A549 treated with AZD9567 at 1 μM for 4 hours (cell line): ENCODE measurements around the gene RGS10. TPM values are rescaled to one million over a fixed set of nuclear protein-coding genes. Genes with fewer than 3 reads are reported as not detected.

Experiments used
- total RNA-seq: library from RNA; stranded (reverse); fragments of 200-300 nt; extraction: Qiagen RNA extraction; gene quantifications from 5 replicates; pipeline ENCODE4 v1.2.3, GENCODE V29; 2022; ENCODE audit not compliant: insufficient read depth

Gene RGS10, protein sequence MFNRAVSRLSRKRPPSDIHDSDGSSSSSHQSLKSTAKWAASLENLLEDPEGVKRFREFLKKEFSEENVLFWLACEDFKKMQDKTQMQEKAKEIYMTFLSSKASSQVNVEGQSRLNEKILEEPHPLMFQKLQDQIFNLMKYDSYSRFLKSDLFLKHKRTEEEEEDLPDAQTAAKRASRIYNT
- 38.8 to 54.0 TPM (median 49.5 TPM) in 5 replicates for total RNA-seq

DNA sequence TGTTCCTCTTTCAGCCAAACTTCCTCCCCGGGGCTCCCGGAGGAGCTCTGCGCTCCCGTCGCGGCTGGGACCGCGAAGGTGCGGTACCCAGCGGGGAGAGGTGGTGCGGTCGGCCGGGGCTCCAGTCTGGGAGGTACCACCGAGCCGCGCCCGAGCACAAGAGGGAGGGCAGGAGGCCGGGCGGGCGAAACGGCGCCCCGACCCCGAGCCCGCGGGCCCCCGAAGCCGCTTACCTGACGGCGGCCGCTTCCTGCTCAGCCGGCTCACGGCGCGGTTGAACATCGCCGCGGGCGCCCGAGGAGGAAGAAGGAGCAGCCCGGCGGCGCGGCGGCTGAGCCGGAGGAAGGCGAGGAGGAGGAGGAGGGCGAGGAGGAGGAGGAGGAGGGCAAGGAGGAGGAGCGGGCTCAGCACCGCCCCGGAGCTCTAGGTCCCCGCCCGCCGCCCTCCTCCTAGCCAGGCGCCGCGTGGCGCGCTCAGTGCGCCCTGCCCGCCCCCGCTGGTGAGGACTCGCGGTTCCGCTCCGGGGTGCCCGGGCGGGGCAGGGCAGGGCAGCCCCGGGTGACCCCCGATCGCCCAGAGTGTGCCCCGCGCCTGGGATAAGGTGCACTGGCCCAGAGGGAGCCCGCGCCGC, at the start of gene RGS10:
RGS10 (minus strand) TSS at position 363 of the 631 bp plus-strand sequence; CDS start at position 282, 81 bp downstream.

Other genes with a start within 250 kb of the RGS10 start
- 88.2 to 97.9 TPM (median 89.7 TPM) in 5 replicates for gene TIAL1, start 54.2 kb upstream of the RGS10 start, total RNA-seq
- gene BAG3, start 108.7 kb upstream of the RGS10 start, total RNA-seq, result 204 to 231 TPM (median 223 TPM) in 5 replicates
- 9.4 to 12.7 TPM (median 10.6 TPM) in 5 replicates for gene INPP5F, start 183.3 kb upstream of the RGS10 start, total RNA-seq